CD4-positive, alpha-beta T cell treated with Interferon gamma for 1 hour (primary cell): Measurements from ENCODE around the gene ZNF18.
"Not testable (repeated sequence)": the region's sequence is repeated elsewhere in the genome, so short reads cannot be mapped to it uniquely, and the experiment has no call there.

Experiments
- DNase-seq: peaks from one replicate; pipeline ENCODE4 v3.0.0-alpha.2; 2020

Gene ZNF18

GRCh38 chr17:11986179-11986941, 10.9 kb downstream of the ZNF18 start:
- DNase-seq, result no peak

- DNase-seq, result no peak
These were observed 15.4 kb downstream of the ZNF18 start for GRCh38 chr17:11981862-11982261.

- no peak for DNase-seq
These were observed 16.5 kb downstream of the ZNF18 start for GRCh38 chr17:11980813-11981212.

- no peak for DNase-seq
These were observed 17.5 kb downstream of the ZNF18 start for GRCh38 chr17:11979795-11980194.

GRCh38 chr17:11972741-11973140, 24.5 kb downstream of the ZNF18 start:
- not testable (repeated sequence) for DNase-seq

- no peak for DNase-seq
These were observed 27.7 kb downstream of the ZNF18 start for GRCh38 chr17:11969565-11969964.

- no peak for DNase-seq
These were observed 42.3 kb downstream of the ZNF18 start for GRCh38 chr17:11954936-11955335.

GRCh38 chr17:11953924-11954323, 43.4 kb downstream of the ZNF18 start:
- DNase-seq, result no peak

GRCh38 chr17:11952610-11953009, 44.7 kb downstream of the ZNF18 start:
- no peak for DNase-seq

- DNase-seq, result no peak
These were observed 46.3 kb downstream of the ZNF18 start for GRCh38 chr17:11950771-11951519.

- DNase-seq, result not testable (repeated sequence)
These were observed 47.7 kb downstream of the ZNF18 start for GRCh38 chr17:11949571-11949970.

GRCh38 chr17:11948789-11949188, 48.5 kb downstream of the ZNF18 start:
- DNase-seq, result no peak

- DNase-seq, result no peak
These were observed 52.7 kb downstream of the ZNF18 start for GRCh38 chr17:11944587-11944986.

GRCh38 chr17:11943759-11944347, 53.4 kb downstream of the ZNF18 start:
- no peak for DNase-seq

GRCh38 chr17:11943086-11943485, 54.2 kb downstream of the ZNF18 start:
- DNase-seq, result not testable (repeated sequence)

GRCh38 chr17:11940904-11941303, 56.4 kb downstream of the ZNF18 start:
- no peak for DNase-seq

- DNase-seq, result no peak
These were observed 61.4 kb downstream of the ZNF18 start for GRCh38 chr17:11935734-11936406.

GRCh38 chr17:11932337-11932898, 64.9 kb downstream of the ZNF18 start:
- no peak for DNase-seq

GRCh38 chr17:11928436-11928835, 68.8 kb downstream of the ZNF18 start:
- DNase-seq, result no peak
